Loucy (cell line): ENCODE measurements around the gene PHF12.

Experiments used
- H2AFZ ChIP-seq: fragments of 200-600 bp; sonication (generic); 2 replicates; pipeline ENCODE4 v1.6.0; 2016; ENCODE audit warnings: antibody characterized with exemption, mild to moderate bottlenecking, low read length, moderate library complexity
- H3F3A ChIP-seq: fragments of 200-600 bp; 2 replicates; pipeline ENCODE4 v1.6.0; 2016; ENCODE audit warnings: antibody characterized with exemption, low read depth, mild to moderate bottlenecking
- H3K27me3 ChIP-seq: fragments of 200-600 bp; sonication (generic); 2 replicates; pipeline ENCODE4 v1.6.1; 2014; ENCODE audit warnings: low read length, mild to moderate bottlenecking; ENCODE audit not compliant: insufficient read depth, poor library complexity, severe bottlenecking
- H3K36me3 ChIP-seq: fragments of 200-600 bp; sonication (generic); 2 replicates; pipeline ENCODE4 v1.6.1; 2016; ENCODE audit warnings: low read length; ENCODE audit not compliant: insufficient read depth
- H3K4me1 ChIP-seq: fragments of 200-600 bp; sonication (generic); 2 replicates; pipeline ENCODE4 v1.5.1; 2014; ENCODE audit warnings: low read length, mild to moderate bottlenecking; ENCODE audit not compliant: insufficient read depth, poor library complexity, severe bottlenecking
- H3K4me2 ChIP-seq: fragments of 200-600 bp; sonication (generic); 2 replicates; pipeline ENCODE4 v1.6.0; 2014; ENCODE audit warnings: antibody characterized with exemption, low read length, low read depth, mild to moderate bottlenecking; ENCODE audit not compliant: poor library complexity, severe bottlenecking
- H3K4me3 ChIP-seq: fragments of 200-600 bp; sonication (generic); 2 replicates; pipeline ENCODE4 v1.5.1; 2014; ENCODE audit warnings: low read length, mild to moderate bottlenecking, mixed read lengths; ENCODE audit not compliant: poor library complexity, severe bottlenecking
- H3K79me2 ChIP-seq: fragments of 200-600 bp; sonication (generic); 2 replicates; pipeline ENCODE4 v1.6.1; 2014; ENCODE audit warnings: low read length; ENCODE audit not compliant: insufficient read depth
- H3K9ac ChIP-seq: fragments of 200-600 bp; sonication (generic); 2 replicates; pipeline ENCODE4 v1.6.0; 2014; ENCODE audit warnings: mild to moderate bottlenecking, low read depth, low read length, moderate library complexity; ENCODE audit not compliant: poor library complexity, severe bottlenecking
- H3K9me2 ChIP-seq: fragments of 200-600 bp; sonication (generic); replicated peaks from 2 replicates; pipeline ENCODE4 v1.6.1; 2016; ENCODE audit warnings: low read depth, low read length, mixed read lengths
- H3K9me3 ChIP-seq: fragments of 200-600 bp; sonication (generic); 2 replicates; pipeline ENCODE4 v1.6.1; 2014; ENCODE audit warnings: mild to moderate bottlenecking, antibody characterized with exemption, low read length, low read depth; ENCODE audit not compliant: insufficient read depth
- H4K20me1 ChIP-seq: fragments of 200-600 bp; sonication (generic); 2 replicates; pipeline ENCODE4 v1.6.0; 2014; ENCODE audit warnings: antibody characterized with exemption, low read length, mild to moderate bottlenecking; ENCODE audit not compliant: insufficient read depth, poor library complexity, severe bottlenecking
- EZH2phosphoT487 ChIP-seq: fragments of 200-600 bp; IDR thresholded peaks from 2 replicates; pipeline ENCODE4 v1.6.1; 2018; ENCODE audit warnings: antibody characterized with exemption, mild to moderate bottlenecking, moderate library complexity, borderline replicate concordance
- TF ChIP-seq, protein P1 (sequence below): fragments of 200-600 bp; sonication (generic); conservative IDR thresholded peaks from 2 replicates; pipeline ENCODE4 v1.5.1; 2014; ENCODE audit warnings: mild to moderate bottlenecking, antibody characterized with exemption, low read length

PHF12 gene

GRCh38 chr17:28957992-28958355 is 6.7 kb upstream of the PHF12 start:
- H3K9me2 ChIP-seq, result no peaks in the 10 kb centered on the region
- no peaks in the 10 kb centered on the region for H3K27me3 ChIP-seq
- TF ChIP-seq EZH2phosphoT487, result no peak
- TF ChIP-seq, protein P1, sequence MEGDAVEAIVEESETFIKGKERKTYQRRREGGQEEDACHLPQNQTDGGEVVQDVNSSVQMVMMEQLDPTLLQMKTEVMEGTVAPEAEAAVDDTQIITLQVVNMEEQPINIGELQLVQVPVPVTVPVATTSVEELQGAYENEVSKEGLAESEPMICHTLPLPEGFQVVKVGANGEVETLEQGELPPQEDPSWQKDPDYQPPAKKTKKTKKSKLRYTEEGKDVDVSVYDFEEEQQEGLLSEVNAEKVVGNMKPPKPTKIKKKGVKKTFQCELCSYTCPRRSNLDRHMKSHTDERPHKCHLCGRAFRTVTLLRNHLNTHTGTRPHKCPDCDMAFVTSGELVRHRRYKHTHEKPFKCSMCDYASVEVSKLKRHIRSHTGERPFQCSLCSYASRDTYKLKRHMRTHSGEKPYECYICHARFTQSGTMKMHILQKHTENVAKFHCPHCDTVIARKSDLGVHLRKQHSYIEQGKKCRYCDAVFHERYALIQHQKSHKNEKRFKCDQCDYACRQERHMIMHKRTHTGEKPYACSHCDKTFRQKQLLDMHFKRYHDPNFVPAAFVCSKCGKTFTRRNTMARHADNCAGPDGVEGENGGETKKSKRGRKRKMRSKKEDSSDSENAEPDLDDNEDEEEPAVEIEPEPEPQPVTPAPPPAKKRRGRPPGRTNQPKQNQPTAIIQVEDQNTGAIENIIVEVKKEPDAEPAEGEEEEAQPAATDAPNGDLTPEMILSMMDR, result no peak
- no peaks in the 10 kb centered on the region for H3K9me3 ChIP-seq
- no peak overlapping the region for H3K4me3 ChIP-seq
- peaks cover 2% of the 10 kb centered on the region for H4K20me1 ChIP-seq
- H3K4me2 ChIP-seq, result no peak overlapping the region
- H3K79me2 ChIP-seq, result no peaks in the 10 kb centered on the region
- H3K36me3 ChIP-seq, result no peaks in the 10 kb centered on the region
- no peaks in the 10 kb centered on the region for H3F3A ChIP-seq
- H2AFZ ChIP-seq, result no peak overlapping the region
- peaks cover 5% of the 10 kb centered on the region for H3K4me1 ChIP-seq
- H3K9ac ChIP-seq, result no peak overlapping the region

DNA sequence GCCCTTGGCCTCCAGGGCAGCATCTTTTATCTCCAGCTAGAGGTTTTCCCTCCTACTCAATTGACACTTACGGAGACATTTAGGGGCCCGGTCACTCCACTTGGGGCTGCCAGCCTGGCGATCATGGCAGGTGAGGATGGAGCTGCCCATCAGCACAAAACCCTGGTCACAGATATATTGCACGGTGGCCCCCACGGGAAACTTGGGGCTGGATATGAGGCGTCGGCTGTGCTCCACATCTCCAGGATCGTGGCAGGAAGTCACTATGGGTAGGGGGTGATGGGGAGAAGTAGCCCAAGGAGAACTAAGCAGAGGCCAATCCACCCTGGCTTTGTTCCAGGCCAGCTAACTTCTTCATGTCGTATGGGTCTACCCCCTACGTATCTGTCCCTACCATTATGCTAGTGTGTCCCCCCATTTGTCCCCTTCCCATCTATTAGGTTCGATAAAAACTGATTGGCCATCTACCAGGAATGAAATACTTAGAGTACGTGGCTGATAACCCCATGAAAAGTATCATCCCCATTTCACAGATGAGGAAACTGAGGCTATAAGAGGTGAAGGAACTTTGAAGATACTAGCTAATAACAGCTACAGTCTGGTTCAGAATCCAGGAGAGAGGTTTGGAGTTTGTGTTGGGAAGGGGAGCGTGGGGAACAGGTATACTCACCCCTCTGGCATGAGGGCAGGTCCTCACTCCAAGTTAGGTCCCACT is 6.1 kb upstream of the PHF12 start:
- Histone ChIP-seq H3F3A (no peaks in the 10 kb centered on the region), H3K9me3 (no peaks in the 10 kb centered on the region), H3K4me1 (peaks cover 9% of the 10 kb centered on the region), H3K9ac (no peak overlapping the region), H3K36me3 (no peaks in the 10 kb centered on the region), H3K27me3 (no peaks in the 10 kb centered on the region), H4K20me1 (peaks cover 7% of the 10 kb centered on the region), H3K79me2 (no peaks in the 10 kb centered on the region), H3K4me3 (no peak overlapping the region), H3K4me2 (no peak overlapping the region), H2AFZ (no peak overlapping the region), H3K9me2 (no peaks in the 10 kb centered on the region)
- TF ChIP-seq, protein P1, result no peak
- no peak for TF ChIP-seq EZH2phosphoT487

- H3K4me3 ChIP-seq, result no peak overlapping the region
- peaks cover 9% of the 10 kb centered on the region for H3K4me1 ChIP-seq
- no peaks in the 10 kb centered on the region for H3F3A ChIP-seq
- no peak for TF ChIP-seq EZH2phosphoT487
- TF ChIP-seq, protein P1, result no peak
- H3K4me2 ChIP-seq, result no peak overlapping the region
- H4K20me1 ChIP-seq, result peaks cover 7% of the 10 kb centered on the region
- no peaks in the 10 kb centered on the region for H3K36me3 ChIP-seq
- H3K9me2 ChIP-seq, result no peaks in the 10 kb centered on the region
- no peak overlapping the region for H2AFZ ChIP-seq
- no peak overlapping the region for H3K9ac ChIP-seq
- no peaks in the 10 kb centered on the region for H3K9me3 ChIP-seq
- H3K27me3 ChIP-seq, result no peaks in the 10 kb centered on the region
- no peaks in the 10 kb centered on the region for H3K79me2 ChIP-seq
Measured at GRCh38 chr17:28956861-28957260, 5.5 kb upstream of the PHF12 start.
